HCT116 (cell line): ENCODE measurements around the gene ZCWPW2. TPM values are rescaled to one million over a fixed set of nuclear protein-coding genes. Genes with fewer than 3 reads are reported as not detected.

Source experiments
- ATAC-seq: fragments of 200-7000 bp; cut with Tn5 transposase; 2 replicates; pipeline ENCODE4 v1.9.1; 2020; ENCODE audit warnings: mild to moderate bottlenecking, moderate library complexity
- BruUV-seq: library from RNA; stranded (reverse); fragments of 400-500 nt; replicated peaks from 2 replicates; lab custom pipeline; 2021; lab: Mats Ljungman, UMichigan
- CTCF ChIA-PET: fragments of 300-600 bp; sonication (Branson Sonifier 250); formaldehyde crosslinking; loops from one replicate; lab custom pipeline; 2021; ENCODE audit warnings: antibody characterized with exemption; lab: Charles Lee
- POLR2A ChIA-PET: fragments of 300-600, 350-600 bp; sonication (Branson Sonifier 250); formaldehyde crosslinking; loops from one replicate; lab custom pipeline; 2021; ENCODE audit warnings: antibody characterized with exemption; lab: Charles Lee
- RAD21 ChIA-PET, 2 experiments: fragments of 300-600 bp; sonication (Branson Sonifier 250); formaldehyde crosslinking; loops; one replicate each; lab custom pipeline; 2023; ENCODE audit warnings: low total read pairs in 2 of 2; ENCODE audit not compliant: uncharacterized antibody in 2 of 2, unreplicated experiment in 2 of 2, low non-redundant PET in 1 of 2; lab: Charles Lee
- DNase-seq: peaks from one replicate; pipeline ENCODE4 v3.0.0-alpha.2; 2010; ENCODE audit warnings: low read depth, low spot score
- H2AFZ ChIP-seq: fragments of 200-600 bp; shearing (Covaris generic), sonication (generic); 2 replicates; pipeline ENCODE4 v1.6.1; 2017; ENCODE audit warnings: low read depth, mixed run types, mixed read lengths, antibody characterized with exemption, low read length; ENCODE audit not compliant: poor library complexity, severe bottlenecking
- H3K27ac ChIP-seq: 2 replicates; pipeline ENCODE4 v1.5.1; 2012; ENCODE audit warnings: low read depth, low read length
- H3K27me3 ChIP-seq: fragments of 200-600 bp; sonication (generic); 2 replicates; pipeline ENCODE4 v1.6.1; 2016; ENCODE audit warnings: mixed run types, low read length, mixed read lengths; ENCODE audit not compliant: insufficient read depth
- H3K36me3 ChIP-seq, 2 experiments: fragments of 200-500 bp in 1 of 2; fragments of 200-600 bp in 1 of 2; sonication (Bioruptor generic) in 1 of 2; sonication (generic) in 1 of 2; 2 replicates each; pipeline versions ENCODE4 v1.5.1 to v1.6.1; 2014 to 2016; ENCODE audit warnings: low read length in 2 of 2, inconsistent platforms in 1 of 2, mixed read lengths in 1 of 2, mixed run types in 1 of 2; ENCODE audit not compliant: insufficient read depth in 2 of 2, control insufficient read depth in 1 of 2
- H3K4me1 ChIP-seq, 2 experiments: fragments of 200-600 bp in 1 of 2; sonication (generic) in 1 of 2; 2 replicates each; pipeline versions ENCODE4 v1.5.1 to v1.6.1; 2012 to 2017; ENCODE audit warnings: low read length in 2 of 2, inconsistent platforms in 1 of 2, mild to moderate bottlenecking in 1 of 2, mixed read lengths in 1 of 2, mixed run types in 1 of 2, moderate library complexity in 1 of 2; ENCODE audit not compliant: insufficient read depth in 2 of 2, control insufficient read depth in 1 of 2
- H3K4me2 ChIP-seq: fragments of 200-600 bp; sonication (generic); 2 replicates; pipeline ENCODE4 v1.6.1; 2017; ENCODE audit warnings: mixed run types, low read length, mixed read lengths
- H3K4me3 ChIP-seq, 2 experiments: fragments of 200-600 bp in 1 of 2; sonication (generic) in 1 of 2; replicated peaks in 1 of 2; 2 replicates each; pipeline ENCODE4 v1.5.1; 2011 to 2016; ENCODE audit warnings: low read length in 2 of 2, control low read depth in 1 of 2, low read depth in 1 of 2, mild to moderate bottlenecking in 1 of 2, mixed read lengths in 1 of 2, mixed run types in 1 of 2
- H3K79me2 ChIP-seq: fragments of 200-600 bp; sonication (generic); 2 replicates; pipeline ENCODE4 v1.6.1; 2017; ENCODE audit warnings: mild to moderate bottlenecking, mixed run types, low read length, moderate library complexity, mixed read lengths; ENCODE audit not compliant: insufficient read depth
- H3K9ac ChIP-seq: fragments of 200-600 bp; sonication (generic); 2 replicates; pipeline ENCODE4 v1.6.1; 2016; ENCODE audit warnings: low read length, mixed read lengths
- H3K9me2 ChIP-seq: fragments of 200-600 bp; sonication (generic), shearing (Covaris generic); 2 replicates; pipeline ENCODE4 v1.6.1; 2017; ENCODE audit warnings: mixed run types, mild to moderate bottlenecking, moderate library complexity; ENCODE audit not compliant: insufficient read depth
- H3K9me3 ChIP-seq, 2 experiments: fragments of 200-500 bp in 1 of 2; fragments of 200-600 bp in 1 of 2; sonication (Bioruptor generic) in 1 of 2; sonication (generic) in 1 of 2; 2 replicates each; pipeline ENCODE4 v1.6.1; 2014 to 2017; ENCODE audit warnings: low read length in 2 of 2, mixed read lengths in 2 of 2, inconsistent platforms in 1 of 2, low read depth in 1 of 2, mild to moderate bottlenecking in 1 of 2, mixed run types in 1 of 2, moderate library complexity in 1 of 2; ENCODE audit not compliant: control insufficient read depth in 1 of 2, insufficient read depth in 1 of 2
- H4K20me1 ChIP-seq: fragments of 200-600 bp; sonication (generic), shearing (Covaris generic); 2 replicates; pipeline ENCODE4 v1.6.1; 2017; ENCODE audit warnings: mixed run types, mild to moderate bottlenecking, moderate library complexity; ENCODE audit not compliant: insufficient read depth
- CBX3 ChIP-seq: IDR thresholded peaks from 2 replicates; pipeline ENCODE4 v1.6.1; 2012; ENCODE audit warnings: low read depth
- CEBPB ChIP-seq: IDR thresholded peaks from 2 replicates; pipeline ENCODE4 v1.6.1; 2012; ENCODE audit warnings: low read depth
- EZH2 ChIP-seq: fragments of 200-600 bp; sonication (generic); IDR thresholded peaks from 2 replicates; pipeline ENCODE4 v1.6.1; 2017; ENCODE audit warnings: antibody characterized with exemption, mixed run types
- FOSL1 ChIP-seq: IDR thresholded peaks from 2 replicates; pipeline ENCODE4 v1.6.1; 2012; ENCODE audit warnings: low read depth
- JUND ChIP-seq: IDR thresholded peaks from 2 replicates; pipeline ENCODE4 v1.6.1; 2012
- POLR2AphosphoS5 ChIP-seq: IDR thresholded peaks from 2 replicates; pipeline ENCODE4 v1.6.1; 2011; ENCODE audit warnings: mild to moderate bottlenecking, low read depth, low read length, moderate library complexity
- SIN3A ChIP-seq: IDR thresholded peaks from 2 replicates; pipeline ENCODE4 v1.6.1; 2012; ENCODE audit warnings: low read depth
- SP1 ChIP-seq: IDR thresholded peaks from 2 replicates; pipeline ENCODE4 v1.6.1; 2012; ENCODE audit warnings: low read depth
- SRF ChIP-seq: IDR thresholded peaks from 2 replicates; pipeline ENCODE4 v1.6.1; 2012; ENCODE audit warnings: low read depth
- intact Hi-C: fragments of 100-400 bp; cut with micrococcal nuclease; formaldehyde crosslinking; loops from 2 replicates; pipeline ENCODE4 v1.10.0; 2022
- total RNA-seq: library from RNA; stranded (reverse); gene quantifications from one replicate; pipeline ENCODE4 v1.2.1, GENCODE V29; 2021; ENCODE audit not compliant: unreplicated experiment
- TF ChIP-seq, protein P1 (sequence below): IDR thresholded peaks from 2 replicates; pipeline ENCODE4 v1.6.1; 2011; ENCODE audit warnings: mild to moderate bottlenecking, low read length, moderate library complexity; ENCODE audit not compliant: insufficient replicate concordance; ENCODE audit errors: extremely low read depth
- TF ChIP-seq, protein P2 (sequence below), 3 experiments: fragments of 200-600 bp in 1 of 3; sonication (generic) in 1 of 3; IDR thresholded peaks in 2 of 3; conservative IDR thresholded peaks in 1 of 3; 2 replicates each; pipeline ENCODE4 v1.5.1; 2012 to 2017; ENCODE audit warnings: low read depth in 2 of 3, low read length in 2 of 3, antibody characterized with exemption in 1 of 3, borderline replicate concordance in 1 of 3, control low read depth in 1 of 3, mild to moderate bottlenecking in 1 of 3, mixed read lengths in 1 of 3, mixed run types in 1 of 3, moderate library complexity in 1 of 3; ENCODE audit not compliant: insufficient read depth in 1 of 3
- TF ChIP-seq, protein P3 (sequence below): IDR thresholded peaks from 2 replicates; pipeline ENCODE4 v1.6.1; 2012; ENCODE audit warnings: low read depth

Gene ZCWPW2
- total RNA-seq, 1 experiment from 2014 or later: 1.1 TPM

DNA sequence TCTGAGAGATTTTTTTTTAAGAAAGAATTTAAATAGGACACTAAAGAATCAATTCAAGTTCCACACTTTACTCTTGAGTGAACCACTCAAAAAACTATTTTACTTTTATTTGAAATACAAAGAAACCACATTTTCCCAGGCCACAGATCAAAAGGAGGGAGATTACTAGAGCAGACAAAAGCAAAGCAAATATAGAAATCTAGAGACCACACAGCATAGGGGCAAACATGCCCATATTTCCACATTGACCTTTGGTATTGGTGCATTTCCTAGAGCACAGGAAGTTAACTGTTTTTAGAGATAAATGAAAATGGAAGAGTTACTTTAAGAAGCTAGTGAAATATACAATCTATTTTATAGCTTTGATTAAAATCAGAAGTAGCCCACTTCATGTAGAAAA, 27.5 kb upstream of the ZCWPW2 start:
- no peaks in the 10 kb centered on the region for H3K9me3 ChIP-seq
- ChIA-PET POLR2A (no interaction called here), CTCF (interaction anchor here (1.3 to 1.4 kb wide), 2 partner anchors 18 to 609 kb away, joined by 3 read pairs; no protein-coding TSS in a partner anchor), RAD21 (no interaction called here)
- H3K27me3 ChIP-seq: no peaks in the 10 kb centered on the region
- no peaks in the 10 kb centered on the region for H3K4me1 ChIP-seq
- peaks cover 9 to 20% of the 10 kb centered on the region in 2 experiments; a peak in 3 of 4 replicates for H3K36me3 ChIP-seq
- H3K9me2 ChIP-seq: no peaks in the 10 kb centered on the region
- no peak overlapping the region for H3K4me2 ChIP-seq
- intact Hi-C loops: loop anchor here (10.0 kb wide), 1 partner anchor 1006 kb away; no protein-coding TSS in a partner anchor
- no peaks in the 10 kb centered on the region for H3K79me2 ChIP-seq
- no peaks in the 10 kb centered on the region; the same call in 1 of the 2 replicates for H4K20me1 ChIP-seq
- H3K27ac ChIP-seq: no peak overlapping the region
- no peak for ATAC-seq
- no TSS peak for BruUV-seq
- no peak overlapping the region for H3K9ac ChIP-seq
- DNase-seq: no peak
- no peak overlapping the region for H3K4me3 ChIP-seq
- H2AFZ ChIP-seq: no peak overlapping the region
- TF ChIP-seq, protein P1, sequence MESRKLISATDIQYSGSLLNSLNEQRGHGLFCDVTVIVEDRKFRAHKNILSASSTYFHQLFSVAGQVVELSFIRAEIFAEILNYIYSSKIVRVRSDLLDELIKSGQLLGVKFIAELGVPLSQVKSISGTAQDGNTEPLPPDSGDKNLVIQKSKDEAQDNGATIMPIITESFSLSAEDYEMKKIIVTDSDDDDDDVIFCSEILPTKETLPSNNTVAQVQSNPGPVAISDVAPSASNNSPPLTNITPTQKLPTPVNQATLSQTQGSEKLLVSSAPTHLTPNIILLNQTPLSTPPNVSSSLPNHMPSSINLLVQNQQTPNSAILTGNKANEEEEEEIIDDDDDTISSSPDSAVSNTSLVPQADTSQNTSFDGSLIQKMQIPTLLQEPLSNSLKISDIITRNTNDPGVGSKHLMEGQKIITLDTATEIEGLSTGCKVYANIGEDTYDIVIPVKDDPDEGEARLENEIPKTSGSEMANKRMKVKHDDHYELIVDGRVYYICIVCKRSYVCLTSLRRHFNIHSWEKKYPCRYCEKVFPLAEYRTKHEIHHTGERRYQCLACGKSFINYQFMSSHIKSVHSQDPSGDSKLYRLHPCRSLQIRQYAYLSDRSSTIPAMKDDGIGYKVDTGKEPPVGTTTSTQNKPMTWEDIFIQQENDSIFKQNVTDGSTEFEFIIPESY: no peak
- TF ChIP-seq SRF: no peak
- TF ChIP-seq SP1: no peak
- no peak for TF ChIP-seq CBX3
- no peak for TF ChIP-seq SIN3A
- TF ChIP-seq FOSL1: no peak
- TF ChIP-seq EZH2: no peak
- TF ChIP-seq, protein P2, sequence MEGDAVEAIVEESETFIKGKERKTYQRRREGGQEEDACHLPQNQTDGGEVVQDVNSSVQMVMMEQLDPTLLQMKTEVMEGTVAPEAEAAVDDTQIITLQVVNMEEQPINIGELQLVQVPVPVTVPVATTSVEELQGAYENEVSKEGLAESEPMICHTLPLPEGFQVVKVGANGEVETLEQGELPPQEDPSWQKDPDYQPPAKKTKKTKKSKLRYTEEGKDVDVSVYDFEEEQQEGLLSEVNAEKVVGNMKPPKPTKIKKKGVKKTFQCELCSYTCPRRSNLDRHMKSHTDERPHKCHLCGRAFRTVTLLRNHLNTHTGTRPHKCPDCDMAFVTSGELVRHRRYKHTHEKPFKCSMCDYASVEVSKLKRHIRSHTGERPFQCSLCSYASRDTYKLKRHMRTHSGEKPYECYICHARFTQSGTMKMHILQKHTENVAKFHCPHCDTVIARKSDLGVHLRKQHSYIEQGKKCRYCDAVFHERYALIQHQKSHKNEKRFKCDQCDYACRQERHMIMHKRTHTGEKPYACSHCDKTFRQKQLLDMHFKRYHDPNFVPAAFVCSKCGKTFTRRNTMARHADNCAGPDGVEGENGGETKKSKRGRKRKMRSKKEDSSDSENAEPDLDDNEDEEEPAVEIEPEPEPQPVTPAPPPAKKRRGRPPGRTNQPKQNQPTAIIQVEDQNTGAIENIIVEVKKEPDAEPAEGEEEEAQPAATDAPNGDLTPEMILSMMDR (IDR thresholded peaks at IDR 0.05 in 2 of 3, conservative IDR thresholded peaks at IDR 0.05 in 1 of 3; ENCODE audit: borderline replicate concordance in 1 of 3, insufficient read depth in 1 of 3, low read depth in 2 of 3, low read length in 2 of 3): no peak
- TF ChIP-seq JUND: no peak
- TF ChIP-seq, protein P3, sequence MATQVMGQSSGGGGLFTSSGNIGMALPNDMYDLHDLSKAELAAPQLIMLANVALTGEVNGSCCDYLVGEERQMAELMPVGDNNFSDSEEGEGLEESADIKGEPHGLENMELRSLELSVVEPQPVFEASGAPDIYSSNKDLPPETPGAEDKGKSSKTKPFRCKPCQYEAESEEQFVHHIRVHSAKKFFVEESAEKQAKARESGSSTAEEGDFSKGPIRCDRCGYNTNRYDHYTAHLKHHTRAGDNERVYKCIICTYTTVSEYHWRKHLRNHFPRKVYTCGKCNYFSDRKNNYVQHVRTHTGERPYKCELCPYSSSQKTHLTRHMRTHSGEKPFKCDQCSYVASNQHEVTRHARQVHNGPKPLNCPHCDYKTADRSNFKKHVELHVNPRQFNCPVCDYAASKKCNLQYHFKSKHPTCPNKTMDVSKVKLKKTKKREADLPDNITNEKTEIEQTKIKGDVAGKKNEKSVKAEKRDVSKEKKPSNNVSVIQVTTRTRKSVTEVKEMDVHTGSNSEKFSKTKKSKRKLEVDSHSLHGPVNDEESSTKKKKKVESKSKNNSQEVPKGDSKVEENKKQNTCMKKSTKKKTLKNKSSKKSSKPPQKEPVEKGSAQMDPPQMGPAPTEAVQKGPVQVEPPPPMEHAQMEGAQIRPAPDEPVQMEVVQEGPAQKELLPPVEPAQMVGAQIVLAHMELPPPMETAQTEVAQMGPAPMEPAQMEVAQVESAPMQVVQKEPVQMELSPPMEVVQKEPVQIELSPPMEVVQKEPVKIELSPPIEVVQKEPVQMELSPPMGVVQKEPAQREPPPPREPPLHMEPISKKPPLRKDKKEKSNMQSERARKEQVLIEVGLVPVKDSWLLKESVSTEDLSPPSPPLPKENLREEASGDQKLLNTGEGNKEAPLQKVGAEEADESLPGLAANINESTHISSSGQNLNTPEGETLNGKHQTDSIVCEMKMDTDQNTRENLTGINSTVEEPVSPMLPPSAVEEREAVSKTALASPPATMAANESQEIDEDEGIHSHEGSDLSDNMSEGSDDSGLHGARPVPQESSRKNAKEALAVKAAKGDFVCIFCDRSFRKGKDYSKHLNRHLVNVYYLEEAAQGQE: no peak
- TF ChIP-seq CEBPB: no peak
- TF ChIP-seq POLR2AphosphoS5: no peak
